NCI-H526 (cell line): ENCODE data around the gene SSBP3.
"Not testable (repeated sequence)": the region's sequence is repeated elsewhere in the genome, so short reads cannot be mapped to it uniquely, and the experiment has no call there.

ENCODE experiments used
- DNase-seq, 2 experiments: peaks; one replicate each; lab custom pipeline; 2025; lab: John Stamatoyannopoulos, UW

Gene SSBP3

DNA sequence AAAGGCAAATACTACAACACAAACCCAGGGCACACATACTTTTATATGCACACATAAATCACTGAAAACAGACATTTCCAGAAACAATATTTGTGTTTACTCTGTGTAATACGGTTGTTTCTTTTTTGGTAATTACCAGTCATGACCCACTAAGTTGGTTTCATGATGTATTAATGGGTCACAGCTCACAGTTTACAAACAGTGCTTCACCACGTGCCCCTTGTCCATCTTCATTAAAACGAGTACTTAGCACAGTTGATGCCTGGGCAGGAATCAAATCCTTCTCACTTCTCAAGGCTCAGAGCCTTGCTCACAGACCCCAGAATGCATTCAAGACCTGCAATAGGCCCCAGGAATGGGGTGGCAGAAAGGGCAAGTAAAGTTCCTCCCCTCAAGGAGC, 13.8 kb downstream of the SSBP3 start:
- DNase-seq: no peak

- DNase-seq: no peak
These were observed 14.6 kb downstream of the SSBP3 start for GRCh38 chr1:54391450-54392209.

- no peak for DNase-seq
These were observed 15.5 kb downstream of the SSBP3 start for GRCh38 chr1:54390655-54391054.

DNA sequence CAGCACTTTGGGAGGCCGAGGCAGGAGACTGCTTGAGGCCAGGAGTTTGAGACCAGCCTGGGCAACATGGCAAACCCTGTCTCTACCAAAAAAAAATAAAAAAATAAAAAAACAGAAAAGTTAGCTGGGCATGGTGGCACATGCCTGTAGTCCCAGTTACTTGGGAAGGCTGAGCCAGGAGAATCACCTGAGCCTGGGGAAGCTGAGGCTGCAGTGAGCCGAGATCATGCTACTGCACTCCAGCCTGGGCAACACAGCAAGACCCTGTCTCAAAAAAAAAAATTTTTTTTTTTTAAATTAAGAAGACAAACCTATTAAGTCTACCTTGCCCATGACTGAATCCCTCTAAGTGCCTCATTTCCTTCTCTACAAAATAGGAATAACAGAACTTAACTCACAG, 16.6 kb downstream of the SSBP3 start:
- not testable (repeated sequence) for DNase-seq

DNA sequence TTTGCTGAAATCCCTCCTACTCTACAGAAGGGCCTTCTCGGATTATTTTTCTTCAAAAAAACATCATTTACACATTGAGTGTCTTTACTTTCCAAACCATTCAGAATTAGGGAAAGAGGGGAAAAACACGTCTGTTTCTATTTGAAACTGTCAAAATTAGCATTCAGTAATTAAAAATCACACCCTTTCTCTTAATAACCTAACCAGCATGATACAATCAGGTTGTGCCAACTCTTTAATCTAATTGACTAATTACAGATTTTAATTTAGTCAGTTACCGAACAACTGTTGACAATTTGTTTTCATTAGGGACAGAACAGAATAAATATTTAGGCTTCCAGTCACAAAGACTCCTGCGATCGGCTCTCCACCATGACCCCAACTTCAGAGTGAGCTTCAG, 18.8 kb downstream of the SSBP3 start:
- DNase-seq: no peak

DNA sequence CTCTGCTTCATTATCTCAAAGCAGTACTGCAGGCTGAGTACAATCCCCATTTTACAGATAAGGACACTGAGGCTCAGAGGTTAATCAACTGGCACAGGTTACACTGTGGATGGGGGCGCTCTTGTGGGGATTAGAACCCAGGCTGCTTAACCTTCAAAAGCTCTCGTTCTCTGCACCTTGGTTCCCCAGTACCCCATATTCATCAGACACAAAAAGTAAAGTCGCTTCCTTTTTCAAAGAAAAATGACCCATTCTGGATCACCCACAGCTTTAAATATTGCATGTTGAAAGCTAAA, 20.5 kb downstream of the SSBP3 start:
- no peak for DNase-seq

- no peak for DNase-seq
These were observed 21.1 kb downstream of the SSBP3 start for GRCh38 chr1:54384918-54385726.

- DNase-seq: no peak
These were observed 21.7 kb downstream of the SSBP3 start for GRCh38 chr1:54384471-54384870.

DNA sequence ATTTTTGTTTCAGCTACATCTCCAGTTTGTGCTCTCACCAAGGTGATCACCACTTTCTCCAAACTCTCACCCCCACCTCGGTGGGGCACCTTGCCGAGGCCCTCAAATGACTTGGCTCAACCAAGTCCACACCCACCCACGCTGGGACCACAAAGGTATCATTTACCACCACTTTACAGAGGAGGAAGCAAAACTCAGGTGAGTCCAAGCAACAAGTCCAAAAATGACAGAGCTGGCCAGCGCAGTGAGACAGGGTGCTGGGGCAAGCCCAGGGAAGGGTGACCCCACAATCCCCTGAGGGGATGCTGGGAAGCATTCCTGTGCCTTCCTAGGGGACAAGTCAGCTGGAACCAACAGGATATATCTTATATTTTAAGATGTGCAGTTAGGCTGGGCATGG, 24.7 kb downstream of the SSBP3 start:
- DNase-seq: no peak

- no peak for DNase-seq
These were observed 25.8 kb downstream of the SSBP3 start for GRCh38 chr1:54380290-54380882.

- no peak for DNase-seq
These were observed 26.5 kb downstream of the SSBP3 start for GRCh38 chr1:54379555-54380289.

DNA sequence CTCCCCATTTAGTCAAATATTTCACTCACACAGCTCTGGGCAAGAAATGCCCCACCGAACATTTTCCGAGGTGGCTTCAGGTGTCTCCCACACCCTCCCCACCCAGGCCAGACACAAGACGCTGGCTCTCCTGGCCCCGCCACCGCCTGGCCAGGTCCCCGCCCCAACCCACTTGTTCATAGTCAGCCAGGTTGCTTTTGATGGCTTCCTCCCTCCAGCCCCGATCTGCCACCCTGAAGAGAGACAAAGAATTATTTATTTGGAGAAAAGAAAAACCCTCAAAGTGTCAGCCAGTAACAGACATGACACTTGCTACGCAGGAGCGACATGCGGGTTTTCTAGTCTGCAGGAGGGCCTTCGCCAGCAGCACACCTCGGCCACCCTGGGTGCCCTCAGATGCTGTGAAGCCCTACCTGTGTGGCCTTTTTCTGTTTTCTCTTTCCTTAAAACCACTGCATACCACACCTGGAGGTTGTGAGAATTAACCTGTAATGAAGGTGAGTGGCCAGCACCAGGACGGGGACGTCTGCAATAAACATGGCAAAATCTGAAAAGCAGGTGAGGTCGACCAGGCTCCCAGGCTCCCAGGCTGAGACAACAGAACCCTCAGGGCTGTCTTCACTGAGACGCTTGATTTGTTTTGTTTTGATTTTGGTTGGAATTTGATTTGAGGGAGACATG, 27.2 kb downstream of the SSBP3 start:
- DNase-seq: no peak

DNA sequence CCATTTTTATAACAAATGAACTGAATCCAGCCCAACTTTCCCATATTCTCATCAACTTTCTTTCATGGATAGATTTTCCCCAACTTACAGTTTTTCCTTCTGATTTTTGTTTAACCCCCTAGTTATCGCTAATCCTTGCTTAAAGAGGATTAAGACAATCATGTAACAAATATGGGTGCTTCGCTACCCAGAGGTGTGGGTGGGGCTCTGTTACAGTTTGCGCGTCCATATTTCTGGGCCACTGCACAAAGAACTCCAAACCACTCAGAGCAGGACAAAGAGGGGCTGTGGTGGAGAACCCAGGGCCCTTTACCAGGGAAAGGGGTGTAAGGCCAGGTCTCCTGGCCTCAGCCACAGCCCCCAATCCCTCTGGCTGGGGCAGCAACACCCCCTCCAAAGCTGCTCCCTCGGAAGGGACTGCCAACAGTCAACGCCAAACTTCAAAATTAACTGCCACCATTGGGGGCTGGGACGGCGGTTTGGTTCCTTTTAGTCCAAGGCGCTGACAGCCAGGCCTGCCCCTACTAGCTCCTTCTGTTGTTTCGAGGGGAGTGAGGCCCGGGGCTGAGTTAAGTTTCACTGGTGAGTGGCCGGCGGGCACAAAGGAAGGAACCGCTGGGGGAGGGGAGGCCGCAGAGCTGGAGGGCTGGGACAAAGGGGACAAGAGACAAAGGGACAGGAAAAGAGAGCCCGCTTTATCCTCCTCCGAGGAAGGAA, 27.9 kb downstream of the SSBP3 start:
- peak in 1 of 2 experiments; percentile 63 for DNase-seq

DNA sequence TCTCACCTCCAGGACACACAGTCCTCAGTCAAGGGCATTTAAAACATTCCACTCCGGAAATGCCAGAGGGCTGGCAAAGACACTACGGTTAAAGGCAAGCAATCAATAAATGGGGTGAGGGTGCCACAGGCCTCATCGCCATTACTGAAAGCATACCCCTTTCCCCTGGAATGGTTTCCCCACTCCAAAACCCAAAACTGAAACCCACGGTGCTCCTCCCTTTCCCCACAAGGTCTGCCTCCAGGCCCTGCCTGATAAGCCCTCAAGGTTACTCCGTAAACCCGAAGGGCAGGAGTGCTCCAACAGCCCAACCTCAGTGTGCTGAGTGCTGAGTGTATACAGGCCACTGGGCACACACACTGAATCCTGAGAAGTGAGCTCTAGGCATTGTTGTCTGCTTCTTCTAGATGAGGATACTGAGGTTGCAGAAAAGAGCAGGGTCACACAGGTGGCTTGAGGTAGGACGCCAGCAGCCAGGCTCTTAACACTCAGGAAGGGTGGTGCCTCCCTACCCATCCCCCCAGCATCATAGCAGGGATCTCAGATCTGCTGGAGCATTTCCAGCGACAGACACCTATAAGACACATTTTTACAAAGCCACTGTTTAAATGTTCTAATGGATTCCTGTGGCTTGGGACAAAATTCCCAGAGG, 29.0 kb downstream of the SSBP3 start:
- DNase-seq: peak; percentile 55 to 81

DNA sequence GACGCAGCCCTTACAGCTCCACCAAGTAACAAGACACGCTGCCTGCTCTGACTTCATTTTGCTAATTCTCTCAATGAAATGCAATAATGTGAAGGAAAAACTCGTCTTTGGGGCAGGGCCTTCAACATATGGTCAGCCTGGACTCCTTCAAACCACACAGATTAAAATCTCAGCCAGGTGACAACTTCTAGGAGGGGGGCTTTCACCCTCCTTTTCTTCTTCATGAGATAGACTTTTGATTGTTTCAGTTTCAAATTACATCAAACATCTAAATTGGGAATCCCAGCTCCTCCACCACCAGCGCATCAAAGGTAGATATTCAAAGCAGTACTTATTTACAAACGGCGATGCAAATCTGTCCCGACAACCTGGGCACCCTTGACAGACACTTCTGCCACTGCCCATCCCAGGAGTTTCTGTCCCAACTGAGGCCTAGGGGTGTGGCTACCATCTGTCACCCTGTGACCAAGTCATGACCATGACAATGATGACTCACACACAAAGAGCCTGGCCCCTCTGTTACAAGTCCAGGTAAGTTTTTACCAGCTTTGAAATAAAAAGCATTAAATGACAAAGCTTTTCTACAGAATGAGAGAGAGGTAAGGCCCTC, 29.7 kb downstream of the SSBP3 start:
- DNase-seq: peak; percentile 83 to 90

DNA sequence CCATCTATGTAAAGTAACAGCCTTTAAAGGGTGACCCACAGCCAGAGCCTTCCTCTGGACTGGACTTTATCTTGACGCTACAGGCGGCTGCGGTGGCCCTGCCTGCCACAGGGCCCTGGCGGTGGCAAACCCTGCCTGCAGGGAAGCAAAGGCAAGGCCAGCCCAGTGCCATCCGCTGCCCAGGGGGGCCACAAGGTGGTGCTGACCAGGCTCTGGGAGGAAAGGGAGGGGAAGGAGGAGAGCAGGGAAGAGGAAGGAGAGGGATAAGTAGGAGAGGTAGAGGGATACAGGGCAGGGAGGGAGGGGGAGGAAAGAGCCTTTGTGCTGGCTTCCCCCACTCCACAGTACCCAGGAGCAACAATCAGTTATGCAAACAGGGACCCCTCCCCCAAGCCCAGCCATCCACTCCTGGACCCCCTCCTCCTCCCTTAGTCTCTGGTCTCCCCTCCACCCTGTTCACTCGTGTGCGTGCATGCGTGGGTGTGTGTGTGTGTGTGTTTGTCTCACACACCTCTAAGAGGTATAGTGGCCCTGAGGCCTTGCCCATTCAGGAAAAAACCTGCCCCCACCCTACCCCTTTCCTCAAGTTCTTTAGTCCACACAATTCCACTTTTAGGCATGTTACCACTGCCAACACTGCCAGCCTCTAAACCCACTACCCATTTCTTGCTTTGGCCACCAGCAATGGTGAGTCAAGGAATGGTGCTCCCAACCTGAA, 30.3 kb downstream of the SSBP3 start:
- DNase-seq: peak; percentile 13 to 50

DNA sequence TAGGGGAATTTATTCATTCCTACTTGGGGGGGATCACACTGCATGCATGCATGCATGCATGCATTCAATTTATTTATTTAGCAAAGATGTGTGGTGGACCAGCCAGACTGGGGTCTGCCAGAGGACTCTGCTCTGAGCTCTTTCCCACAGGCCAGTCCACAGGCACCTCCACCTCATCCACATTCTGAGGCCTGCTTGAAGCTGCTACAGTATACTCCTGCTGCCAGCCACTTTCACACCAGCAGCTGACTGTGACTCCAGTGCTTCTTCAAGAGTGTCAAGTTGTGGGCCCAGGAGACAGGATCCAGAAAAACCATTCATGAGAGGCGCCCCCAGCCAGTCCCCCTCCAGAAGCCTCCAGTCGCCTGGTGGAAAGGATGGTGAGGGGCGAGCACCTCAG, 30.9 kb downstream of the SSBP3 start:
- DNase-seq: no peak

DNA sequence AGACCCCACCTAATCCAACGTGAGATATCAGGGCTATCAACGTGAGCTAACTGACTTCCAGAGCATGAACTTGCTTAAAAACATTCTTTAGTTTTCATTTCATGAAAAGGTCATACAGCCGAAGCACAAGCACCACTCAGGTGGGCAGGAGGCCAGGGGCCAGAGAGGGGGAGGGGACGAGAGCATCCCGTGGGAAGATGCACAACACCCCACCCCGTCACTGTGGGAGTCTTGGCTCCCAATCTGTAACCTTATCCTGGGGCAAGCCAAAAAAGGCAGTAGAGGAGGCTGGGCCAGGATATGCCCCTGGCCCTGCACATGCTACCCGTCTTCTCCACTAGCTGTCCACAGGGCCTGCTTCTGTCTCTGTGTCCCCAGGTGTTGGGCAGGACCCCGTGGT, 31.4 kb downstream of the SSBP3 start:
- DNase-seq: no peak

DNA sequence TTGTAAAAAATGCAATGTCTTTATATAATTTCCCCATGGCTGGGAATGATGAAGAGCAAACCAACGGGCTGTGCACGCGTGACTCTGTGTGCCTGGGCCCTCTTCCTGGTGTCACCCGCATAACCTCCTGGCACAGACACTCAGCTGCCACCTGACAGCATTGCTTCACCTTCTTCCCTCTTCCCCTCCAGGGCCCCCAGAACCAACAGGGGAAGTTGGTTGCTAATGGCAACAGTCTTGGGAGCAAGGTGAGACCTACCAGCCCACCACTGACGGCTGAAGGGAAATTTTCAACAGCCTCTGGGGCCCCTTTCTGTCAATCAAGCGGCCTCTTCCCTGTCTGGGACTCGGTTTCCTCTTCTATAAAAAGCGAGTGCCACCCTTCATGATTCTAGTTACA, 33.2 kb downstream of the SSBP3 start:
- no peak for DNase-seq

- no peak for DNase-seq
These were observed 34.3 kb downstream of the SSBP3 start for GRCh38 chr1:54371942-54372275.
